NB4 (cell line): ENCODE results near the gene AGL.
"Not testable (repeated sequence)": the region's sequence is repeated elsewhere in the genome, so short reads cannot be mapped to it uniquely, and the experiment has no call there.

Experiments used
- POLR2A ChIP-seq: IDR thresholded peaks from 2 replicates; pipeline ENCODE4 v1.6.1; 2011; ENCODE audit warnings: mild to moderate bottlenecking; ENCODE audit not compliant: insufficient read length; ENCODE audit errors: extremely low read depth
- TF ChIP-seq, protein P1 (sequence below): IDR thresholded peaks from one replicate; pipeline ENCODE4 v1.5.1; 2012; ENCODE audit warnings: low read depth, low read length
- TF ChIP-seq, protein P2 (sequence below): IDR thresholded peaks from 2 replicates; pipeline ENCODE4 v1.6.1; 2011; ENCODE audit warnings: low read depth, low read length

DNA sequence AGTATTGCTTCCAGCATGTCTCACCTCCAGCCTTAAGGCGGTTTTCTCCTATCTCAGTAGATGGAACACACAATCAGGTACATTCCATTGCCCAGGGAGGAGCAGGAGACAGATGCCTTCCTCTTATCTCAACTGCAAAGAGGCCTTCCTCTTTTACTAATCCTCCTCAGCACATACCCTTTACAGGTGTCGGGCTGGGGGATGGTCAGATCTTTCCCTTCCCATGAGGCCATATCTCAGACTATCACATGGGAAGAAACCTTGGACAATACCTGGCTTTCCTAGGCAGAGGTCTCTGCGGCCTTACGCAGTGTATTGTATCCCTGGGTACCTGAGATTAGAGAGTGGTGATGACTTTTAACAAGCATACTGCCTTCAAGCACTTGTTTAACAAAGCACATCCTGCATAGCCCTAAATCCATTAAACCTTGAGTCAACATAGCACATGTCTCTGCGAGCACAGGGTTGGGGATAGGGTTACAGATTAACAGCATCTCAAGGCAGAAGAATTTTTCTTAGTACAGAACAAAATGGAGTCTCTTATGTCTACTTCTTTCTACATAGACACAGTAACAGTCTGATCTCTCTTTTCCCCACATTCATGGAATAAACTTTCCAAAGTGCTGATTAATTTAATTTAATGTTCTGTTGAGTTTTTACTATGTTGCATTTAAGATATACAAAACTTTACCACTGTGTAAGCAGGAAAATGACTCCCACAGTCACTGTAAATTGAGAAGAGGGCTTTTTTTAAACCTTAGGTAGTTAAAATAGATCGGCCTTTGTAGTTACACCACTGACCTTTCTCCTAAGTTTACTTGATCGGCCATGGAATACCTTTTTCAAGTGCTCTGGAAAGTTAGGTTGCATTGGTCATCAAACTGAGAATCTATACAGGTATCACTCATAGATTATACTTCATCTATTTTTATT lies 13.7 kb upstream of the AGL start:
- not testable (repeated sequence) for TF ChIP-seq POLR2A
- TF ChIP-seq, protein P1, sequence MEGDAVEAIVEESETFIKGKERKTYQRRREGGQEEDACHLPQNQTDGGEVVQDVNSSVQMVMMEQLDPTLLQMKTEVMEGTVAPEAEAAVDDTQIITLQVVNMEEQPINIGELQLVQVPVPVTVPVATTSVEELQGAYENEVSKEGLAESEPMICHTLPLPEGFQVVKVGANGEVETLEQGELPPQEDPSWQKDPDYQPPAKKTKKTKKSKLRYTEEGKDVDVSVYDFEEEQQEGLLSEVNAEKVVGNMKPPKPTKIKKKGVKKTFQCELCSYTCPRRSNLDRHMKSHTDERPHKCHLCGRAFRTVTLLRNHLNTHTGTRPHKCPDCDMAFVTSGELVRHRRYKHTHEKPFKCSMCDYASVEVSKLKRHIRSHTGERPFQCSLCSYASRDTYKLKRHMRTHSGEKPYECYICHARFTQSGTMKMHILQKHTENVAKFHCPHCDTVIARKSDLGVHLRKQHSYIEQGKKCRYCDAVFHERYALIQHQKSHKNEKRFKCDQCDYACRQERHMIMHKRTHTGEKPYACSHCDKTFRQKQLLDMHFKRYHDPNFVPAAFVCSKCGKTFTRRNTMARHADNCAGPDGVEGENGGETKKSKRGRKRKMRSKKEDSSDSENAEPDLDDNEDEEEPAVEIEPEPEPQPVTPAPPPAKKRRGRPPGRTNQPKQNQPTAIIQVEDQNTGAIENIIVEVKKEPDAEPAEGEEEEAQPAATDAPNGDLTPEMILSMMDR, result not testable (repeated sequence)
- TF ChIP-seq, protein P2, sequence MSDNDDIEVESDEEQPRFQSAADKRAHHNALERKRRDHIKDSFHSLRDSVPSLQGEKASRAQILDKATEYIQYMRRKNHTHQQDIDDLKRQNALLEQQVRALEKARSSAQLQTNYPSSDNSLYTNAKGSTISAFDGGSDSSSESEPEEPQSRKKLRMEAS, result not testable (repeated sequence)
